GM18526 (cell line): ENCODE measurements around the gene ZBTB32.
A peak's percentile ranks its signal among the peaks of the same experiment; 100 is the strongest.

Source experiments
- POLR2A ChIP-seq: IDR thresholded peaks from 3 replicates; pipeline ENCODE4 v1.6.1; 2011; ENCODE audit not compliant: insufficient read length; ENCODE audit errors: extremely low read depth

Gene ZBTB32

DNA sequence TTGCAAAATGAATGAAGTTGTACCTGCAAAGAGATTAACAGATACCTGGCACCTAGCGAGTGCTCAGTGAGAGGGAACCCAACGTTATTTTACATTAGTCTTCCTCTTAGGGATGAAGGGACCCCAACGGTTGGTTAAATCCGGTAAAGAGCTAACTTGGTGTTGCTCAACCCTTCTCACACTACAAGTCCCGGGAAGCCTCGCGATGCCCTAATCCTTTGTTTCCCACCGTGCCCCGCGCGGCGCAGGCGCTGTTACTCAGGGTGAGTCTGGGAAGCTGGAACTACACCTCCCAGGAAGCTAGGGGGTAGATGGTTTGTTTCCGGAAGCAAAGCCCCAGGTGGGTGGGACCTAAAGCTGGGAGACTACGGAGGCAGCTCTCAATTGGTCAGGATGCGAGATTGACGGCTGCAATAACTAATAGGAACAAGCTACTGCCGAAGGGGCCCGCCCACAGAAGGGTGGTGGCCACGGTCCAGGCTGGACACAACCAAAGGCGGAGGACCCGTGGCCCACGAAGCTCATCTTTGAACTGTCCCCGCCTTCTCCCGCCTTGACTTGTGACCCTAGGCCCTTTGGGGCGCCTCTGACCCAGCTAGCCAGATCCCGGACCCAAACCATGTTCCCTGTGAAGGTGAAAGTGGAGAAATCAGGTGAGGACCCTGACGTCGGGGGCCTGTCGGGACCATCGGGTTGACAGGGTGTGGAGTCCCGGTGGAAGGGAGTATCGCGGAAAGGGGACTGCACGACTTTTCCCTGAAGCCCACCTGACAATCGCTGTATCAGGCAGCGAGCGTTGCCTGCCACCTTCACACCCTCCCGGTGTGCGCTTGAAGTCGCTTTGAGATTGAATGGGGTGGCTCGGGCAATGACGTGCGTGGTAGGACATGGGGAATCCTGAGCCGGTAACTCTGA lies 44.0 kb downstream of the ZBTB32 start, which contains the start of gene LIN37:
Gene LIN37 (plus strand): TSS at position 471 of the 915 bp plus-strand sequence. CDS start 149 bp downstream, at position 620.
- TF ChIP-seq POLR2A: peak; percentile 63

DNA sequence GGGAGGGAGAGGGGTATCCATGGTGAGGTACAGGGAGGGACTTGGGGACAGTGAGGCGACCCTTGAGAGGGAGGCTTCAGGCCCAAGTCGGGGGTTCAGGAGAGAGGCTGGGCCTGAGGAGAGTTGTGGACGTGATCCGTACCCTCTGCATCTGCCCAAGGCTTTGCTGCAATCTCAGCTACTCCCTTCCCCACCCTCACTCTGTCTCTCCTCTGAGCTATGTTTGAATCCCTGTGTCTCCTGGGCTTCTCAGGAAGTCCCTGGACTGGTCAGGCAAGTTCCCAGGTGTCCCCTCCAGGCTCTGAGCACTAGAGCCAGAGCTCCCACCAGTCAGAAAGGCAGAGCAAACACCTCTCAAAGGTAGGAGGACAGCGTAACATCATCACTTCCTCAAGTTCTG lies 45.8 kb downstream of the ZBTB32 start:
- no peak for TF ChIP-seq POLR2A

DNA sequence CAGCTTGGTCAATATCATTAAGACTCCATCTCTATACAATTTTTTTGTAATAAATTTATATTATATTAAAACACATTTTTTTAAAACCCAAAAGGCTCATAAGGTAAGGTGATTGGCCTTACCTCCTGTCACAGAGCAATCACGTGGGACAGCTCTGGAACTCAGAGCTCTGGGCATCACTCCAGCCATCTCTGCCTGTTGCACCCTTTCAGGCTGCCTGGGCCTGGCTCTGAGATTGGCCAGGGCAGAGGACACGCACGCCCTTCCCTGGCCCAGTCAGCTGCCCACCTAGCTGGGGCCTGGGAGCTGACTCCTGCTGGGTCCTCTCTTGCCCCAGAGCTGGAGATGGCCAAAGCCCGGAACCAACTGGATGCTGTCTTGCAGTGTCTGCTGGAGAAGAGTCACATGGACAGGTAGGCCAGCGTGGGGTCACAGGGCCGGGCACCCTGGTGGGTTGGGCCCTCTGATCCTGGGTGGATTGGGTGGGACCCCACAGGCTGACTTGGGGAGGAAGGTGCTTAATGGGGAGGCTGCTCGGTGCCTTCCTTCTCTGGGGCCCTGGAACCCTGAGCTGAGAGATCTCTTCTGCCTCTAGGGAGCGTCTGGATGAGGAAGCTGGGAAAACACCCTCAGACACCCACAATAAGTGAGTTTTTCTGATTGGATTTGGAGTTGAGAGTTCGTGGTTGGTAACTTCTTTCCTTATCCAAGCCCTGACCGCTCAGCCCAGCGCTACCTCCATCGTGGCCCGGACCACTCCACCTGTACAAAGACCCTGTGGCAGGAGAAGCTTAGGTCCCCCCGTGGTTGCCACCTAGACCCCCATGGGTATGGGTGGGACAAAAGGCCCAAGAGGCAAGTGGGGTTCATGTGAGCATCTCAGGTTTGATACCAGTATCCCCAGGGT lies 47.7 kb downstream of the ZBTB32 start:
- TF ChIP-seq POLR2A: no peak

DNA sequence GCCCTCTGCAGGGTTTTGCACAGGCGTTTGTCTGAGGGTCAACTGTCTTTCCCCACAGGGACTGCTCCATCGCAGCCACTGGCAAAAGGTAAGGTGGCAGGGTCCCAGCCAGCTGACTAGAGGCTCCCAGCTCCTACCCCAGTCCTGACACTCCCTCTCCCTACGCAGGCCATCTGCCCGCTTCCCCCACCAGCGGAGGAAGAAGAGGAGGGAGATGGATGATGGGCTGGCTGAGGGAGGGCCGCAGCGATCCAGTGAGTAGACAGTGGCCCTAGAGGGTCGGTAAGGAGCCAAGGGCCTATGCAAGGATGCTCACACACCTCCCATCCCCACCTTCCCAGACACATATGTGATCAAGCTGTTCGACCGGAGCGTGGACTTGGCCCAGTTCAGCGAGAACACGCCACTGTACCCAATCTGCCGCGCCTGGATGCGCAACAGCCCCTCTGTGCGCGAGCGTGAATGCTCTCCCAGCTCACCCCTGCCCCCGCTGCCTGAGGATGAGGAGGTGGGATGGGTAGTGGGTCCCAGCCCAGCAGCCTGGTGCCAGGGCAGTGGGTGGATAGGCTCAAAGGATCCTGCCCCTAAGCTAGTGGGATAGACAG lies 48.5 kb downstream of the ZBTB32 start:
- no peak for TF ChIP-seq POLR2A

DNA sequence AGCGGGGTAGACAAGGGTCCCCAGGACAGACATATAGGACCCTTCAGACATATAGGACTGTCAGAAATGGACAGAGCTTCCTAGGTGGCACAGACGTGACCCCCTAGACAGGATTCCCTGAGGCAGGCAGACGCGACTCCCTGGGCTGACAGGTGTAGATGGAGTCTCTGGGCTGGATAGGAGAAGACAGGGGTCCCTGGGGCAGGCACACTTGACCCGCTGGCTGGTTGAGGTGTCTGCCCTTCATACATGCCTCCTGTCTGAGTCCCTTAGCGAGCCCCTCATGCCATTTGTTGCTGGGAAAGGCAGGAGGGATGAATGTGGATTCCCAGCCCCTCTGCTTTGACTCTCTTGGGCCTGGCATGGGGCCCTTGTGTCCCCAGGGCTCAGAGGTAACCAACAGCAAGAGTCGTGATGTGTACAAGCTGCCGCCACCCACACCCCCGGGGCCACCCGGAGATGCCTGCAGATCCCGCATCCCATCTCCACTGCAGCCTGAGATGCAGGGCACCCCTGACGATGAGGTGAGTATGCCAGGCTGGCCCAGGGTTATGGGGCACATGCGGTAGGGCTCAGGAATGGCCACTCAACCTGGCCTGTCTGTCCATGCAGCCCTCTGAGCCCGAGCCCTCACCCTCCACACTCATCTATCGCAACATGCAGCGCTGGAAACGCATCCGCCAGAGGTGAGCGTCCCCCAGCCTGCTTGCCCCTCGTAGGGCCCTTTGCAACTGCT lies 49.4 kb downstream of the ZBTB32 start:
- TF ChIP-seq POLR2A: no peak

DNA sequence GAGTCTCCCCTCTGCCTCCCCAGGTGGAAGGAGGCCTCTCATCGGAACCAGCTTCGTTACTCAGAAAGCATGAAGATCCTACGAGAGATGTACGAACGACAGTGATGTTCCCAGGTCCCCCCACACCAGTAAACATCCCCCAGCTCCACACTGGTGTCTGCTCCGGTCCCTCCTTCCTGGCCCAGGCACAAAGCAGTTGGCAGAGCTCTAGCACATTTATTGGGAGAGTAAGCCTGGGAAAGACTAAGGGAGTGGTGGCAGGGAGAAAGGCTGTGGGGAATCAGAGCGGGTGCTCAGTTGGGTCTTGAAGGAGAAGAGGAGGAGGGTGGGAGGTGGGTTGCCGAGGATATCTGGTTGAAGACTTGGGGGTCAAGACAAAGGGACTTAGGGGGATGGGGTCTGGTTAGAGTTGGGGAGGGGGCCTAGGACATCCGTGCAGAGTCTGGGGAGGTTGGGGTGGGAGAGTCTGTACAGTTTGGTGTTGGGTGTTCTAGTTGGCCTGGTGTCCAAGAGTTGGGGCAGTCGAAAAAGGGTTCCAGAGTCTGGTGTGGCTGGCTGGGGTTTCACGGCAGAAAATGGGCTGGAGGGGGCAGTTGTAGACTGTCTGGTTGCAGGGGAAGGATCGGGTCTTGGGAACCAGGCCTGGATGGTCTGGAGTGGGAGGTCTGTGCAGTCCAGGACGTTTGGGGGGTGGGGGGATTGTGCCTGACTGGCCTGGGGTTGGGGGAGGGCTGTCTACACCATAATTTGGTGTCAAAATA lies 50.2 kb downstream of the ZBTB32 start:
- TF ChIP-seq POLR2A: no peak

DNA sequence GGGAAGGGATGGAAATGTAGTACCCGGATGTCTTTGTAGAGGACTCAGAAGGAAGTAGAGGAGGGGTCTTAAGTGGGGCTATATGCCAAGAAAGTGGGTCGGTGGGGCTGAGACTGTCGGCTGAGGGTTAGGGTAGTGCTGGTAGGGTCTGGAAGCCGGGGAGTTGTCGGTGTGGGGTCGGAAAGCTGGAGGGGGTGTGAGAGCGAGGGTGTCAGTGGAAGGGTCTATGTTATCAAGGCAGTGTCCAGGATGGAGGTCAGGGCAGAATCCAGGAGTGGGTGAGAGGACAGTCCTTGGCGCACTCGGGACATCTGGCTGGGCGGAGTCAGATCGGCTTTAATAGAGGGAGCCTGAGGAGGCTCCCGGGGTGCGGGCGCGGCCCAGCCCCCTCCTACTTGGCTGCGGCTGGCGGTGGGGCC lies 50.8 kb downstream of the ZBTB32 start:
- no peak for TF ChIP-seq POLR2A

DNA sequence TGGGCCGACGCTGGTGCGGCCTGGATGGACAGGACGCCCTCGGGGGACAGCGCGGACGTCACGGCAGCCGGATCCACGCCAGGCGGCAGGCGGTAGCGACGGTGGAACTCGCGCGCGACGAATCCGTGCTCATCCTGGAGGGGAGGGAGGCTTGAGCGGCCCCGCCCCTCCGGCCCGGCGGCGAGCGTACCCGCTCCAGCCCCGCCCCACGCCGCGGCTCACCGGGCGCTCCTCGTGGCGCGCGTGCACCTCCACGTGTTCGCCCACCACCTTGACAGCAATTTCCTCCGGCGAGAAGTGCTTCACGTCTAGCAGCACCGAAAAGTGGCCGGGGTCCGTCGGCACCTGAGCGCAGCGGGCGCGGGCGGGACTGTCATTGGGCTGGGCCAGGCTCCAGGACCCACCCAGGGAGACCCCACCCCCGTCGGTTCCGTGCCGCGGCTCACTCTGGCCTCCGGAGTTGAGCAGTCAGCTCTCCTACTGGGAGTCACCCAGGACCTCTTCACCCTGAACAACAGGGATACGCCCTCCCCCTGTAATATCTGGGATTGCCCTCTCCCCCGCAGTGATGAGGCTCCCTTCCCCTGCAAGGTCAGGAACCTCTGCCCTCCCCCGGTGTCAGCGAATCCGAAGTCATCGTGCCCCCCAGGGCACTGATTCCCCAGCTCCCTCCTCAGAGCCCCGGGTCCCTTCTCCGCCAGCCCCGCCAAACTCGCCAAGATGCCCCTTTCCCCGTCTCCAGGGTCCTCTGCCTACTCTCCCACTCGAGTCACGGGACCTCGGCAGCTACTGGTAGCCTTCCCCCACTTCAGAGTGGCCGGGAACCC lies 51.4 kb downstream of the ZBTB32 start:
- TF ChIP-seq POLR2A: no peak

DNA sequence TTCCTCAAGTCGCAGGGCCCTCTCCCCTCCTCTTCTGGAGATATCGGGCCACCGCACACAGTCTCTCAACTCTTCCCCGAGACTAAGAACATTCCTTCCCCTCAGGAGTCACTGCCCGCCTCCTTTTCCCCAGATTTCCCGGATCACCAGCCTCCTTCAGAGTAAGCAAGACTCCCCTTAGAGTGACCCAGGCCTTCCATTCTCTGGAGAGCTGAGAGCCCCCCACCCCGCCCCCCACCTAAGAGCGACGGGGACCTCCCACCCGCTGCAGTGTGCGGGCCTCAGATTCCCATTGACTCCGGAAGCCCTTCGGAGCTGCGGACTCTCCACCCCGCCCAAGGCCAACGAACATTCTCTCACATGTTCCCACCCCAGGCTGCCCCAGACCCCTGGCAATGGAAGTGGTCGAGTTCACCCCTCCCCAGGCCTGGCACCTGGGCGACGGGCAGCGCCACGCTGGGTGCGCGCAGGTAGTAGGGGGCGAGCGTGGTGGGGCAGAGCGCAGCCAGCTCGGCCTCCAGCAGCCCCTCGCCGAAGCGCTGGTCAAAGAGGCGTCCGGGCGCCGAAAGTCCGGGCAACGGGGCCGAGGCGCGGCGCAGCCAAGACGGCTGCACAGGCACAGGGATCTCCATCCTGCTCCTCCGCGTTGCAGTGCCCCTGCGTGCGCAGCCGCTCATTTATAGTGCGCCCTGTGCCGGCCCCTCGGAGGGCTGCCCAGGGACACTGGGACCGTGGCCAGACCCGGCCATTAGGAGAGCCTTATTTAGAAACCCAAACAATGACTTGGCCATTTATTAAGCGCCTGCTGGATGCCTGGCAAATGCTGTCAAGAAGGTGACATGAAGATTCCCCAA lies 52.2 kb downstream of the ZBTB32 start, which contains the start of gene HSPB6:
Gene HSPB6 (minus strand): TSS at position 653 of the 854 bp plus-strand sequence. CDS start 21 bp downstream, at position 632.
- no peak for TF ChIP-seq POLR2A

DNA sequence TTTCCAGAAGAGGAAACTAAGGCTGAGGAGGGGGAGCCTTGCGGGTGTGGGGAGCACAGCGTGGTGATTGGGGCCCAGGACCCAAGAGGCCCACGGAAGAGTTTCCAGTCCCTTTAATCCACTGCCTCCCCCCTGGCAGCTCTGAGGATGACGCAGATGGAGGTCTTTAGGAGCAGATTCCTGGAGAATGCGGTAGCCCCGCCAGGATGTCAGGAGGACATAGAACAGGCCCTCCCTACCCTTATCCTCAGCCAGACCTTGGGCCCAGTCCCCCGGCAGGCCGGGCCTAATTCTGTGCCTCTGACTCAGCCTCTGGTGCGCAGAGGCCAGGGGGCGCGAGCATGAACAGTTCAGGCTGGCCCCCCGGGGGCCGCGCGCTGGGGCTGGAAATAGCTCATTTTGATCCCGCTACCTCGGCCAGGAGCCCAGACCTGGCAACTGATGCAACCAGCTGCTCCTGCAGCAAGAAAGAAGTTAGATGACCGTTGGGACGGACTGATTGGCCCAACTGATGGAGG lies 52.9 kb downstream of the ZBTB32 start:
- no peak for TF ChIP-seq POLR2A

DNA sequence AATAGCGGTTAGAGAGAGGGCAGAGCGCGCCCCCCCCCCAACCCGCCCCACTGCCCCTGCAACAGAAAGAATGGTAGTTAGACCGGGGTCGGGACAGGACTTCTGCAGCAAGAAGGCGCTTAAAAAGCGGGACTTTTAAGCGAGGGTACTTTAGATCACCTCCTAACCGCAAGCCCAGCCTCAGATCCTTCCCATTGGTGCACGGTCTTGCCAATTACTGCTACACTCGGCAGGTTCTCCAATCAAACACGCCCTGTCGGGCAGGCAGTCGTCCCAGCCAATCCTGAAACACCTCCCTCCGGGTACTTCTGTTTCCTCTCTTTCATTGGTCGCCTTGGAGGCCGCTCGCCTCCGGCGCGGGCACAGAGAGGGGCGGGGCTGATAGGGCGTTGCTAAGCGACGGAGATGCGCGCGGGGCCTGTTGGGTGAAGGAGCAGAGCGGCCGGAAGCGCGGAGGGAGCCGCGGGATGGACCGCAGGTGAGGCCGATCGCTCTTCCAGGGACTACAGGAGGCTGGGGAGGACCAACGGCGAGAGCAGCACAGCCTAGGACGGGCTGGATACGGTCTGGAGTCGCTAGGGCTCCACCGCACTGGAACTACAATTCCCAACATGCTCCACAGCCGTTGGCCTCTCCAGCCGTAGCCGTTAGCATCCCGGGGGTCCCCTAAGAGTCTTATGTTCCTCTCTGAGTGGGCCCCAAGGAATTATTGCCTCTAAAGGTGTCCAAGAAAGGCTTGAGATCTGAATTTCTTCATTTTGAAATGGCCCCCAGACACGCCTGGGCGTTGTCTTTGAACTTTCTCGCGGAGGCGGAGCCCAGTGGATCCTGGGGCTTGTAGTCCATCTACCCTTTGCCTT lies 53.6 kb downstream of the ZBTB32 start, which contains the start of gene PROSER3:
Gene PROSER3 (plus strand): TSS at position 428 of the 860 bp plus-strand sequence. CDS start 40 bp downstream, at position 468.
- peak; percentile 65 for TF ChIP-seq POLR2A
